Effector memory CD8-positive, alpha-beta T cell (primary cell): ENCODE data around the gene DAPP1.
"Not testable (repeated sequence)": the region's sequence is repeated elsewhere in the genome, so short reads cannot be mapped to it uniquely, and the experiment has no call there.

Experiments
- ATAC-seq: fragments of 150-1000 bp; cut with Tn5 transposase; replicated peaks from 2 replicates; pipeline ENCODE4 v1.10.0; 2021; ENCODE audit warnings: mild to moderate bottlenecking, moderate library complexity
- DNase-seq, 3 experiments: peaks; one replicate each; pipeline ENCODE4 v3.0.0; 2021
- H3K27ac Mint-ChIP-seq, 2 donors: one replicate each; pipeline ENCODE4 v1.8.0; 2022; ENCODE audit warnings: mild to moderate bottlenecking in 2 of 2, mixed read lengths in 2 of 2, moderate library complexity in 2 of 2
- H3K27me3 Mint-ChIP-seq, 2 donors: one replicate each; pipeline ENCODE4 v1.8.0; 2022; ENCODE audit warnings: mixed read lengths in 2 of 2
- H3K36me3 Mint-ChIP-seq: one replicate; pipeline ENCODE4 v1.8.0; 2022; ENCODE audit warnings: mild to moderate bottlenecking, moderate library complexity, mixed read lengths; ENCODE audit not compliant: insufficient read depth
- H3K4me1 Mint-ChIP-seq, 2 donors: one replicate each; pipeline ENCODE4 v1.8.0; 2022; ENCODE audit warnings: low read depth in 2 of 2, mixed read lengths in 2 of 2
- H3K4me3 Mint-ChIP-seq, 2 donors: one replicate each; pipeline ENCODE4 v1.8.0; 2022; ENCODE audit warnings: mild to moderate bottlenecking in 2 of 2, mixed read lengths in 2 of 2, moderate library complexity in 2 of 2
- H3K9me3 Mint-ChIP-seq, 2 donors: one replicate each; pipeline ENCODE4 v1.8.0; 2022; ENCODE audit warnings: mixed read lengths in 2 of 2

Gene DAPP1

DNA sequence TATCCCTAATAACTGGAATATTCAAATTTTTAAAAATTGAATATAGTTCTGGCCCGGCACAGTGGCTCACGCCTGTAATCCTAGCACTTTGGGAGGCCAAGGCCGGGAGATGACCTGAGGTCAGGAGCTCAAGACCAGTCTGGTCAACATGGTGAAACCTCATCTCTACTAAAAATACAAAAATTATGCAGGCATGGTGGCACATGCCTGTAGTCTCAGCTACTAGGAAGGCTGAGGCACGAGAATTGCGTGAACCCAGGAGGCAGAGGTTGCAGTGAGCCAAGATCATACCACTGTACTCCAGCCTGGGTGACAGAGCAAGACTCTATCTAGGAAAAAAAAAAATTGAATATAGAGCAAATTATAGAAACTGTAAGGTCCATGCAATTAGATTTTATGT lies 13.4 kb downstream of the DAPP1 start:
- not testable (repeated sequence) for H3K9me3 Mint-ChIP-seq, H3K36me3 Mint-ChIP-seq, H3K4me3 Mint-ChIP-seq, H3K27ac Mint-ChIP-seq, H3K4me1 Mint-ChIP-seq, DNase-seq, H3K27me3 Mint-ChIP-seq, ATAC-seq

DNA sequence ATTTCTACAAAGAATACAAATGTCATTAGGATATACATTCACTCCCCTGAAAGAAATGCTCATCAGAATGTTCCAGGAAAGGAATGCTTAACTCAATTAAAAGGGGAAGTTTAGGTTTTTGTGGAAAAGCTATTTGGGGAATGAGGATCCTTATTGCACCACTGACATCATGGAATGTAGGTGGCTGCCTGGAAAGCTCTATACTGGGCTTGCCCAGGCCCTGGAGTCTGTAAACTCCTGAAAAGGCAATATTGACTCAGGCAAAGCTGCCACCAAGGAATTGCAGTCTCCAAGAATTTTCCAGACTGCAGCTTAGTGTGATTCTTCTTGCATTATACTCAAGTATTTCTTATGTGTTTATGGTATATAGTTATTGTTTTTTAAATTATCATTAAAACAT lies 15.7 kb downstream of the DAPP1 start:
- Mint-ChIP-seq H3K27ac (no peak overlapping the region), H3K36me3 (peaks cover 11% of the 10 kb centered on the region)

GRCh38 chr4:99832758-99833157 lies 16.1 kb downstream of the DAPP1 start:
- ATAC-seq = no peak
- Mint-ChIP-seq H3K4me1 (no peaks in the 10 kb centered on the region), H3K4me3 (no peak overlapping the region), H3K27ac (no peak overlapping the region), H3K9me3 (no peaks in the 10 kb centered on the region), H3K36me3 (peaks cover 11% of the 10 kb centered on the region), H3K27me3 (no peaks in the 10 kb centered on the region)
- no peak for DNase-seq

More for the DNA sequence above, 15.7 kb downstream of the DAPP1 start:
- no peak for ATAC-seq
- no peak for DNase-seq
- no peaks in the 10 kb centered on the region for H3K4me1 Mint-ChIP-seq
- H3K9me3 Mint-ChIP-seq = no peaks in the 10 kb centered on the region
- H3K27me3 Mint-ChIP-seq = no peaks in the 10 kb centered on the region
- H3K4me3 Mint-ChIP-seq = no peak overlapping the region

GRCh38 chr4:99833756-99834155 lies 17.1 kb downstream of the DAPP1 start:
- no peak for DNase-seq
- no peaks in the 10 kb centered on the region for H3K27me3 Mint-ChIP-seq
- H3K4me1 Mint-ChIP-seq = no peaks in the 10 kb centered on the region
- no peak overlapping the region for H3K27ac Mint-ChIP-seq
- no peak overlapping the region for H3K4me3 Mint-ChIP-seq
- no peaks in the 10 kb centered on the region for H3K9me3 Mint-ChIP-seq
- peaks cover 11% of the 10 kb centered on the region for H3K36me3 Mint-ChIP-seq
- no peak for ATAC-seq

GRCh38 chr4:99834569-99834968 lies 17.9 kb downstream of the DAPP1 start:
- no peak for DNase-seq
- Mint-ChIP-seq H3K4me3 (no peak overlapping the region), H3K27ac (no peak overlapping the region), H3K4me1 (peaks cover 0 to 3% of the 10 kb centered on the region in 2 donors), H3K27me3 (no peaks in the 10 kb centered on the region), H3K9me3 (no peaks in the 10 kb centered on the region), H3K36me3 (peaks cover 14% of the 10 kb centered on the region)
- ATAC-seq = no peak

- Mint-ChIP-seq H3K4me1 (peaks cover 0 to 4% of the 10 kb centered on the region in 2 donors), H3K36me3 (peaks cover 16% of the 10 kb centered on the region), H3K27me3 (no peaks in the 10 kb centered on the region), H3K4me3 (no peak overlapping the region), H3K27ac (no peak overlapping the region), H3K9me3 (no peaks in the 10 kb centered on the region)
- no peak for DNase-seq
- ATAC-seq = no peak
These were observed 19.3 kb downstream of the DAPP1 start for GRCh38 chr4:99835942-99836341.

DNA sequence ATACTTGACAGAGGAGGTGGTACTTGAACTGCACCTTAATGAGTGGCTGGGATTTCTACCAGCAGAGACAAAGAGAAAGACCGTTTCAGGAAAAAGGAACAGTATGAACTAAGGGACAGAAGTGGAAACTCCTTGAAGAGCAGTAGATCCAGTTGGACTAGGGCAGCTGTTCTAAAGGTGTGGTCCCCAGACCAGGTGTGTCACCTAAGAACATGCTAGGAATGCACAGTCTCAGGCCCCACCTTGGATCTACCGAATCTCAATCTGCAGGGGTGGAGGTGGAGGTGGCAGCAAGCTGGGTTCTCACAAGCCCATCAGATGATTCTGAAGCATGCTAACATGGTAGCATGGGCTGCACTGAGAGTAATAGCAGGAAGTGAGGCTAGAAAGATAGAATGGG lies 22.3 kb downstream of the DAPP1 start:
- Mint-ChIP-seq H3K9me3 (no peaks in the 10 kb centered on the region), H3K36me3 (peaks cover 21% of the 10 kb centered on the region), H3K4me3 (no peak overlapping the region), H3K27me3 (no peaks in the 10 kb centered on the region), H3K4me1 (peaks cover 0 to 4% of the 10 kb centered on the region in 2 donors), H3K27ac (no peak overlapping the region)
- no peak for ATAC-seq
- DNase-seq = no peak

DNA sequence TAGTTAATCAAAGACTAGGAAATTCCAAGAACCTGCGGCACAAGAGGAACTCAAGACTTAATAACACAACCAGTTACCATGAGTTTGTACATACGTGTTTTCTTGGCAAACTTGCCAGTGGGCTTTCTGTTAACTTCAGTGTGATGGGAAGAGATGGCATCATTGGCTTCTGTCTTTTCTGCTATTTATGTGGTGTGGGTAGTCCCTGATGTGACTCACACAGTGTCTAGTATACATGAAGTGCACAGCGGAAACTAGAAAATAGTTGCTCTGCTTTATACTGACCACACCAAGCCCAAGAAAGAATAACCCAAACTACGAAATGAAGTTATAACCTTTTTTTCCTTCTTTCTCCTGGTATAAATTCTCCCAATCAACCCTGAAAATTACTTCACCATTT lies 24.5 kb downstream of the DAPP1 start:
- Mint-ChIP-seq H3K36me3 (peaks cover 15% of the 10 kb centered on the region), H3K4me1 (peaks cover 0 to 4% of the 10 kb centered on the region in 2 donors), H3K27ac (no peak overlapping the region), H3K9me3 (no peaks in the 10 kb centered on the region), H3K4me3 (no peak overlapping the region), H3K27me3 (no peaks in the 10 kb centered on the region)
- ATAC-seq (no peak), DNase-seq (no peak)

DNA sequence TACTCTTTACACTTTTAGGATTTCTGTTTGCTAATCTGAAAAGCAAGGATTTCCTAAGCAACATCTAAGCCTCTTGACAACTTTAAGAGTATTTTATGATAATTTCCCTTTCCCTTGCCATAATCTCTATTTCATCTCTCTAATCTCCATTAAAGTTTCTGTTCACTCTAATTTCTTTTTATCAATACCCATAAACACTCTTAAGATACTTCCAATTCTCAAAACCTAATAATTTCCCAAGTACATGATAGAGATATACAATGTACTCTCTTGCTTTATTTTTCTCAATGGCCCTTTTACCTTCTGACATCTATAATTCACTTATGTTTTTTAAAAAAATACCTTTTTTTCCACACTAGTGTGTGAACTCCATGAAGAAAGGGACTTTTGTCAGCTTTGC lies 26.8 kb downstream of the DAPP1 start:
- no peaks in the 10 kb centered on the region for H3K27me3 Mint-ChIP-seq
- H3K27ac Mint-ChIP-seq = no peak overlapping the region
- no peaks in the 10 kb centered on the region for H3K9me3 Mint-ChIP-seq
- ATAC-seq (no peak), DNase-seq (no peak)
- peaks cover 0 to 4% of the 10 kb centered on the region in 2 donors for H3K4me1 Mint-ChIP-seq
- H3K4me3 Mint-ChIP-seq = no peak overlapping the region
- peaks cover 10% of the 10 kb centered on the region for H3K36me3 Mint-ChIP-seq

GRCh38 chr4:99844048-99844447 lies 27.4 kb downstream of the DAPP1 start:
- ATAC-seq (no peak), DNase-seq (no peak)
- peaks cover 10% of the 10 kb centered on the region for H3K36me3 Mint-ChIP-seq
- H3K27me3 Mint-ChIP-seq = no peaks in the 10 kb centered on the region
- no peak overlapping the region for H3K4me3 Mint-ChIP-seq
- no peak overlapping the region for H3K27ac Mint-ChIP-seq
- H3K4me1 Mint-ChIP-seq = peaks cover 0 to 4% of the 10 kb centered on the region in 2 donors
- H3K9me3 Mint-ChIP-seq = no peaks in the 10 kb centered on the region

GRCh38 chr4:99845179-99845578 lies 28.6 kb downstream of the DAPP1 start:
- no peak overlapping the region for H3K4me3 Mint-ChIP-seq
- no peak for ATAC-seq
- H3K27me3 Mint-ChIP-seq = no peaks in the 10 kb centered on the region
- no peaks in the 10 kb centered on the region for H3K9me3 Mint-ChIP-seq
- no peaks in the 10 kb centered on the region for H3K4me1 Mint-ChIP-seq
- DNase-seq = no peak
- H3K27ac Mint-ChIP-seq = no peak overlapping the region
- peaks cover 5% of the 10 kb centered on the region for H3K36me3 Mint-ChIP-seq

DNA sequence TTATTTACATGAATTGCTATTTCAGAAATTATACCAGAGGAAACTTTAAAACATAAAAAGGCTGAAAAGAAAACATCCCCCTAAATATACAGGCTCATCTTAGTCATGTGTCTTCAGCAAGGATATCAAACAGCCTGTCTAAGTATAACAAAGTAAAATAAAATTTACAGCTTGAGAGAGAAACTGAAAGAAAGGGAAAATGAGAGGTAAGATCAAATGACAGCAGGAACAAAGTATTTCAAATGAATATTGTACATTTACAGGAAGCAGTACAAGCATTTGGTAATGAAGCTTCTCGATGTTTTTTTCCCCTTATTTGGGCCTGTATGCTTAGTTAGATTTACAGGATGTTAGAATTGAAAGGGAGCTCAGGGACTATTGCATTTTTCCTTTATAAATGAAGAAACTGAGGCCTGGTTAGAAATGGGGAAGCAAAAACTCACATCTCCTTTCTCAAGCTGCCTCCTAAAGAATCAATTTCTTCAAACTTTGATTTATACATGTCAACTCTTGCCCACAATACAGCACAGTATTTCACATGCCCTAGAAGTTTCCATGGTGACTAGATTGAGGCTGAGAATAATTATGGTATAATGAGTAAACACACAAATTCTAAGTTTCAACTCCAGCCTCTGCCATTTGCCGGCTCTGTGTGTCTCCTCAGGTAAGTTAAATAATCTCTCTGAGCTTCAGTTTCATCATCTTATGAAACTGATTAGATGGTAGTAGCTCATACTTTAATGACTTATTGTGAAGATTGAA lies 29.3 kb downstream of the DAPP1 start:
- H3K36me3 Mint-ChIP-seq = peaks cover 5% of the 10 kb centered on the region
- peak overlapping the region in 1 of 2 donors; percentile 29 for H3K27ac Mint-ChIP-seq
- H3K27me3 Mint-ChIP-seq = no peaks in the 10 kb centered on the region
- no peaks in the 10 kb centered on the region for H3K9me3 Mint-ChIP-seq
- ATAC-seq = no peak
- DNase-seq = no peak
- peaks cover 1 to 2% of the 10 kb centered on the region in 2 donors for H3K4me1 Mint-ChIP-seq
- no peak overlapping the region for H3K4me3 Mint-ChIP-seq

- ATAC-seq = no peak
- Mint-ChIP-seq H3K4me3 (no peak overlapping the region), H3K36me3 (peaks cover 5% of the 10 kb centered on the region), H3K4me1 (peaks cover 6 to 8% of the 10 kb centered on the region in 2 donors), H3K27ac (no peak overlapping the region), H3K9me3 (no peaks in the 10 kb centered on the region), H3K27me3 (no peaks in the 10 kb centered on the region)
- DNase-seq = no peak
These were observed 30.3 kb downstream of the DAPP1 start for GRCh38 chr4:99846891-99847290.

- peak; percentile 29 for ATAC-seq
- peaks cover 9 to 11% of the 10 kb centered on the region in 2 donors for H3K4me1 Mint-ChIP-seq
- H3K27me3 Mint-ChIP-seq = no peaks in the 10 kb centered on the region
- H3K27ac Mint-ChIP-seq = peak overlapping the region in 1 of 2 donors; percentile 60
- H3K36me3 Mint-ChIP-seq = peaks cover 5% of the 10 kb centered on the region
- peak overlapping the region in 1 of 2 donors; percentile 17 for H3K4me3 Mint-ChIP-seq
- DNase-seq = no peak
- H3K9me3 Mint-ChIP-seq = no peaks in the 10 kb centered on the region
These were observed 30.8 kb downstream of the DAPP1 start for GRCh38 chr4:99847362-99847976.
